Ishikawa (cell line): ENCODE data around the gene SLC17A5.
A peak's percentile ranks its signal among the peaks of the same experiment; 100 is the strongest.

Experiments
- CEBPB ChIP-seq: IDR thresholded peaks from 2 replicates; pipeline ENCODE4 v1.6.1; 2012
- CREB1 ChIP-seq: IDR thresholded peaks from 2 replicates; pipeline ENCODE4 v1.6.1; 2012; ENCODE audit warnings: low read depth
- RAD21 ChIP-seq: IDR thresholded peaks from 2 replicates; pipeline ENCODE4 v1.6.1; 2012; ENCODE audit warnings: low read depth
- TAF1 ChIP-seq: IDR thresholded peaks from 2 replicates; pipeline ENCODE4 v1.6.1; 2012; ENCODE audit warnings: low read depth, mild to moderate bottlenecking
- TEAD4 ChIP-seq: IDR thresholded peaks from 2 replicates; pipeline ENCODE4 v1.6.1; 2012
- TF ChIP-seq, protein P1 (sequence below): IDR thresholded peaks from 2 replicates; pipeline ENCODE4 v1.6.1; 2012
- TF ChIP-seq, protein P2 (sequence below): IDR thresholded peaks from 2 replicates; pipeline ENCODE4 v1.6.1; 2012; ENCODE audit warnings: low read depth, mild to moderate bottlenecking

DNA sequence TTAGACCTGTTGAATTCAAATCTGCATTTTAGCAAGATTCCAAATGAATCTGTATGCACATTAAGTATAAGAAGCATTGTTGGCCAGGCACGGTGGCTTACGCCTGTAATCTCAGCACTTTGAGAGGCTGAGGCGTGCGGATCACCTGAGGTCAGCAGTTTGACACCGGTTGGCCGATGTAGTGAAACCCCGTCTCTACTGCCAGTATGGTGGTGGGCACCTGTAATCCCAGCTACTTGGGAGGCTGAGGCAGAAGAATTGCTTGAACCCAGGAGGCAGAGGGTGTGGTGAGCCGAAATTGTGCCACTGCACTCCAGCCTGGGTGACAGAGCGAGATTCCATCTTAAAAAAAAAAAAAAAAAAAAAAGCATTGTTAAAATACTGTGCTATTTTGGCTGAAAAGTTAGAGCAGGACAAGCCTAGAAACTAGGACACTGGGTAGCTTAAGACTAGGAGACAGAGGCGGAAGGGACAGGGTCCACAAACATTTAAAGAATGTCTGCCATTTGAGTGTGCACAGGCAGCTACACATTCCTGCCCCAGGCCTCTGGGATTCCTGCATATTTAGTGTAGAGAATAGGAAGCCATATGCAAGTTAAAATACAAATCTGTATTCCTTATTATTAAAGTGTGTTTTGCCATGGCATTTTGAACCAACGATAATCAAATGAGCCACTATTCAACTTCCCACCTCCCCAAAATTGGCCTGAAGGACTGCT lies 87.9 kb downstream of the SLC17A5 start:
- TF ChIP-seq RAD21 (no peak), TAF1 (no peak), CREB1 (no peak), TEAD4 (0 out of 2 replicates have a peak, but pooled peaks have one; percentile 27), CEBPB (no peak)
- TF ChIP-seq, protein P1, sequence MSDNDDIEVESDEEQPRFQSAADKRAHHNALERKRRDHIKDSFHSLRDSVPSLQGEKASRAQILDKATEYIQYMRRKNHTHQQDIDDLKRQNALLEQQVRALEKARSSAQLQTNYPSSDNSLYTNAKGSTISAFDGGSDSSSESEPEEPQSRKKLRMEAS, result no peak
- TF ChIP-seq, protein P2, sequence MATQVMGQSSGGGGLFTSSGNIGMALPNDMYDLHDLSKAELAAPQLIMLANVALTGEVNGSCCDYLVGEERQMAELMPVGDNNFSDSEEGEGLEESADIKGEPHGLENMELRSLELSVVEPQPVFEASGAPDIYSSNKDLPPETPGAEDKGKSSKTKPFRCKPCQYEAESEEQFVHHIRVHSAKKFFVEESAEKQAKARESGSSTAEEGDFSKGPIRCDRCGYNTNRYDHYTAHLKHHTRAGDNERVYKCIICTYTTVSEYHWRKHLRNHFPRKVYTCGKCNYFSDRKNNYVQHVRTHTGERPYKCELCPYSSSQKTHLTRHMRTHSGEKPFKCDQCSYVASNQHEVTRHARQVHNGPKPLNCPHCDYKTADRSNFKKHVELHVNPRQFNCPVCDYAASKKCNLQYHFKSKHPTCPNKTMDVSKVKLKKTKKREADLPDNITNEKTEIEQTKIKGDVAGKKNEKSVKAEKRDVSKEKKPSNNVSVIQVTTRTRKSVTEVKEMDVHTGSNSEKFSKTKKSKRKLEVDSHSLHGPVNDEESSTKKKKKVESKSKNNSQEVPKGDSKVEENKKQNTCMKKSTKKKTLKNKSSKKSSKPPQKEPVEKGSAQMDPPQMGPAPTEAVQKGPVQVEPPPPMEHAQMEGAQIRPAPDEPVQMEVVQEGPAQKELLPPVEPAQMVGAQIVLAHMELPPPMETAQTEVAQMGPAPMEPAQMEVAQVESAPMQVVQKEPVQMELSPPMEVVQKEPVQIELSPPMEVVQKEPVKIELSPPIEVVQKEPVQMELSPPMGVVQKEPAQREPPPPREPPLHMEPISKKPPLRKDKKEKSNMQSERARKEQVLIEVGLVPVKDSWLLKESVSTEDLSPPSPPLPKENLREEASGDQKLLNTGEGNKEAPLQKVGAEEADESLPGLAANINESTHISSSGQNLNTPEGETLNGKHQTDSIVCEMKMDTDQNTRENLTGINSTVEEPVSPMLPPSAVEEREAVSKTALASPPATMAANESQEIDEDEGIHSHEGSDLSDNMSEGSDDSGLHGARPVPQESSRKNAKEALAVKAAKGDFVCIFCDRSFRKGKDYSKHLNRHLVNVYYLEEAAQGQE, result no peak
